Gastrocnemius medialis (tissue), 4 donors: ENCODE results near the gene UBA1. TPM values are rescaled to one million over a fixed set of nuclear protein-coding genes. Genes with fewer than 3 reads are reported as not detected.

Source experiments
- ATAC-seq, 2 donors: fragments of 150-250 bp; one replicate each; pipeline ENCODE4 v1.9.1; 2016
- DNase-seq, 2 donors: peaks; one replicate each; pipeline ENCODE4 v3.0.0-alpha.2; 2019
- H3K27ac ChIP-seq, 4 donors: fragments of 200-600 bp; sonication (generic); 1 replicate in 1 of 4; 2 replicates in 3 of 4; pipeline ENCODE4 v1.5.1; 2016 to 2018; ENCODE audit warnings: mild to moderate bottlenecking in 2 of 4, moderate library complexity in 1 of 4
- H3K27me3 ChIP-seq, 3 donors: fragments of 200-600 bp; sonication (generic) in 2 of 3; 1 replicate in 1 of 3; 2 replicates in 2 of 3; pipeline versions ENCODE4 v1.5.1 to v1.6.0; 2016 to 2019; ENCODE audit warnings: mild to moderate bottlenecking in 1 of 3, moderate library complexity in 1 of 3
- H3K36me3 ChIP-seq, 2 donors: fragments of 200-600 bp; sonication (generic) in 1 of 2; one replicate each; pipeline ENCODE4 v1.5.1; 2017 to 2018
- H3K4me1 ChIP-seq, 2 donors: fragments of 200-600 bp; sonication (generic) in 1 of 2; one replicate each; pipeline ENCODE4 v1.5.1; 2016 to 2017; ENCODE audit warnings: mild to moderate bottlenecking in 2 of 2
- H3K4me3 ChIP-seq, 4 donors: fragments of 200-600 bp; sonication (generic) in 3 of 4; 1 replicate in 1 of 4; 2 replicates in 3 of 4; pipeline ENCODE4 v1.5.1; 2016 to 2019; ENCODE audit warnings: mild to moderate bottlenecking in 2 of 4
- H3K9me3 ChIP-seq, 3 donors: fragments of 200-600 bp; sonication (generic) in 2 of 3; 1 replicate in 1 of 3; 2 replicates in 2 of 3; pipeline ENCODE4 v1.5.1; 2016 to 2019
- CTCF ChIP-seq, 5 experiments: fragments of 450-650 bp in 3 of 5; fragments of 200-600 bp in 2 of 5; sonication (generic) in 2 of 5; IDR thresholded peaks in 4 of 5; conservative IDR thresholded peaks in 1 of 5; 1 replicate in 4 of 5; 2 replicates in 1 of 5; pipeline ENCODE4 v1.5.1; 2016 to 2019; ENCODE audit warnings: antibody characterized with exemption in 5 of 5, mild to moderate bottlenecking in 3 of 5, moderate library complexity in 3 of 5
- POLR2A ChIP-seq, 2 donors: fragments of 450-650 bp; IDR thresholded peaks; one replicate each; pipeline ENCODE4 v1.6.1; 2017; ENCODE audit warnings: antibody characterized with exemption in 2 of 2, mild to moderate bottlenecking in 2 of 2, moderate library complexity in 2 of 2
- in situ Hi-C, 4 donors: fragments of 200-750 bp; cut with MboI; loops; one replicate each; pipeline versions ENCODE4 v1.15.0 to v1.8.0; 2017; ENCODE audit warnings: low sequenced_read_pairs in 4 of 4
- intact Hi-C: fragments of 100-400 bp; cut with DNase I; formaldehyde crosslinking; loops from one replicate; pipeline ENCODE4 v1.15.1; 2023; ENCODE audit warnings: low total_unique reads
- total RNA-seq, 4 donors: library from RNA; depleted of rRNA; stranded (reverse); fragments of >200 nt; gene quantifications; one replicate each; pipeline versions ENCODE4 v1.1.0 to v1.2.3, GENCODE V29; 2016

Gene UBA1
- total RNA-seq, 4 donors from 2014 or later: 113 to 181 (median 162) TPM

GRCh38 chrX:47151435-47151834 is 42.2 kb upstream of the UBA1 start:
- no peak for DNase-seq
- H3K36me3 ChIP-seq: no peaks in the 10 kb centered on the region
- no peak overlapping the region for H3K4me3 ChIP-seq
- H3K27ac ChIP-seq: no peak overlapping the region
- intact Hi-C loops: no loop called here
- ATAC-seq: no peak
- H3K4me1 ChIP-seq: peaks cover 3 to 5% of the 10 kb centered on the region in 2 donors
- in situ Hi-C loops: no loop called here
- TF ChIP-seq CTCF (IDR thresholded peaks at IDR 0.05 in 4 of 5, conservative IDR thresholded peaks at IDR 0.05 in 1 of 5) (no peak), POLR2A (IDR thresholded peaks at IDR 0.05) (no peak)
- no peaks in the 10 kb centered on the region for H3K9me3 ChIP-seq
- H3K27me3 ChIP-seq: no peaks in the 10 kb centered on the region

- Histone ChIP-seq H3K9me3 (no peaks in the 10 kb centered on the region), H3K27ac (no peak overlapping the region), H3K36me3 (no peaks in the 10 kb centered on the region), H3K4me1 (no peaks in the 10 kb centered on the region), H3K27me3 (no peaks in the 10 kb centered on the region), H3K4me3 (no peak overlapping the region)
- TF ChIP-seq POLR2A (IDR thresholded peaks at IDR 0.05) (no peak), CTCF (IDR thresholded peaks at IDR 0.05 in 4 of 5, conservative IDR thresholded peaks at IDR 0.05 in 1 of 5) (no peak)
- DNase-seq (no peak), ATAC-seq (no peak)
- in situ Hi-C loops (no loop called here), intact Hi-C loops (no loop called here)
These were observed 36.8 kb upstream of the UBA1 start for GRCh38 chrX:47156611-47157520.

GRCh38 chrX:47158131-47158530 is 35.5 kb upstream of the UBA1 start:
- in situ Hi-C loops (no loop called here), intact Hi-C loops (no loop called here)
- TF ChIP-seq POLR2A (IDR thresholded peaks at IDR 0.05) (no peak), CTCF (IDR thresholded peaks at IDR 0.05 in 4 of 5, conservative IDR thresholded peaks at IDR 0.05 in 1 of 5) (no peak)
- H3K27ac ChIP-seq: no peak overlapping the region
- no peaks in the 10 kb centered on the region for H3K4me1 ChIP-seq
- no peaks in the 10 kb centered on the region for H3K36me3 ChIP-seq
- no peaks in the 10 kb centered on the region for H3K9me3 ChIP-seq
- DNase-seq: no peak
- H3K27me3 ChIP-seq: no peaks in the 10 kb centered on the region
- no peak overlapping the region for H3K4me3 ChIP-seq
- ATAC-seq: no peak

- no peaks in the 10 kb centered on the region for H3K27me3 ChIP-seq
- H3K27ac ChIP-seq: no peak overlapping the region
- TF ChIP-seq POLR2A (IDR thresholded peaks at IDR 0.05): no peak
- TF ChIP-seq CTCF (IDR thresholded peaks at IDR 0.05 in 4 of 5, conservative IDR thresholded peaks at IDR 0.05 in 1 of 5): no peak
- in situ Hi-C loops: no loop called here
- H3K4me3 ChIP-seq: no peak overlapping the region
- intact Hi-C loops: no loop called here
- H3K4me1 ChIP-seq: no peaks in the 10 kb centered on the region
- ATAC-seq: no peak
- no peaks in the 10 kb centered on the region for H3K9me3 ChIP-seq
- H3K36me3 ChIP-seq: no peaks in the 10 kb centered on the region
- no peak for DNase-seq
These were observed 34.8 kb upstream of the UBA1 start for GRCh38 chrX:47158781-47159180.
